GM12892 (cell line): Measurements from ENCODE around the gene SCARB1.

Experiments used
- POLR2A ChIP-seq: IDR thresholded peaks from 2 replicates; pipeline ENCODE4 v1.6.1; 2011; ENCODE audit warnings: low read depth, low read length, control low read depth
- POLR2AphosphoS5 ChIP-seq: IDR thresholded peaks from 2 replicates; pipeline ENCODE4 v1.6.1; 2011; ENCODE audit warnings: low read depth, low read length, control low read depth
- TAF1 ChIP-seq: IDR thresholded peaks from 2 replicates; pipeline ENCODE4 v1.6.1; 2011; ENCODE audit warnings: low read depth, mild to moderate bottlenecking, control low read depth, low read length, borderline replicate concordance

DNA sequence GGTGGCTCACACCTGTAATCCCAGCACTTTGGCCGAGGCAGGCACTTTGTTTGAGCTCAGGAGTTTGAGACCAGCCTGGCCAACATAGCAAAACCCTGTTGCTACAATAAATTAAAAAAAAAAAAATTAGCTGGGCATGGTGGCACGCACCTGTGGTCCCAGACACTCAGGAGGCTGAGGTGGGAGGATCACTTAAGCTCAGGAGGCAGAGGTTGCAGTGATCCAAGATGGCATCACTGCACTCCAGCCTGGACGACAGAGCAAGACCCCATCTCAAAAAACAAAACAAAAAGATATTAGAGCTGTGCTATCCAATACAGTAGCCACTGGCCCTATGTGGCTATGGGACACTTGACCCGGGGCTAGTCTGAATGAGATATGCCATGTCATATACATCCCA, 6.9 kb upstream of the SCARB1 start:
- TF ChIP-seq POLR2AphosphoS5: no peak
- no peak for TF ChIP-seq POLR2A
- TF ChIP-seq TAF1: no peak
